22Rv1 (cell line): ENCODE measurements around the gene ESYT2.

Experiments used
- ZFX ChIP-seq: fragments of 450-650 bp; IDR thresholded peaks from 2 replicates; pipeline ENCODE4 v1.6.1; 2017; ENCODE audit warnings: antibody characterized with exemption, borderline replicate concordance
- TF ChIP-seq, protein P1 (sequence below): fragments of 450-650 bp; IDR thresholded peaks from 2 replicates; pipeline ENCODE4 v1.5.1; 2017; ENCODE audit warnings: mild to moderate bottlenecking

DNA sequence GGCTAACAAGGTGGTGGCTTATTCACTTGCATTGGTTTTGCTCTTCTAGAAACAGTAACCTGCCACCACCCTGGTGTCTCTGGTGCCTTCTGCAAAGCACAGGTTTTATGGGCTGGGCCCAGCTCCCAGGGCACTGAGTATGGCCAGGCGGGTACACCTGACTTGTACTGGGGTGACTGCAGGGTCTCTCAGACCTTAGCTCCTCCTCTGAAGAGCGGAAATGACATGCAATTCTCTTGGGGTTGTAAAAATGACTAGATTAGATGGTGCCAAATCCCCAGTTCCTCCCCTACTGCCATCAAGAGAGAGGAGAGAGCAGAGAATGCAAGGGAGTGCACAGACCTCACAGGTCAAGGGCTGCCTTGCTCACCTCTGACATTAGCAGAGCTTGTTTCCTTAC is 14.7 kb downstream of the ESYT2 start:
- TF ChIP-seq, protein P1, sequence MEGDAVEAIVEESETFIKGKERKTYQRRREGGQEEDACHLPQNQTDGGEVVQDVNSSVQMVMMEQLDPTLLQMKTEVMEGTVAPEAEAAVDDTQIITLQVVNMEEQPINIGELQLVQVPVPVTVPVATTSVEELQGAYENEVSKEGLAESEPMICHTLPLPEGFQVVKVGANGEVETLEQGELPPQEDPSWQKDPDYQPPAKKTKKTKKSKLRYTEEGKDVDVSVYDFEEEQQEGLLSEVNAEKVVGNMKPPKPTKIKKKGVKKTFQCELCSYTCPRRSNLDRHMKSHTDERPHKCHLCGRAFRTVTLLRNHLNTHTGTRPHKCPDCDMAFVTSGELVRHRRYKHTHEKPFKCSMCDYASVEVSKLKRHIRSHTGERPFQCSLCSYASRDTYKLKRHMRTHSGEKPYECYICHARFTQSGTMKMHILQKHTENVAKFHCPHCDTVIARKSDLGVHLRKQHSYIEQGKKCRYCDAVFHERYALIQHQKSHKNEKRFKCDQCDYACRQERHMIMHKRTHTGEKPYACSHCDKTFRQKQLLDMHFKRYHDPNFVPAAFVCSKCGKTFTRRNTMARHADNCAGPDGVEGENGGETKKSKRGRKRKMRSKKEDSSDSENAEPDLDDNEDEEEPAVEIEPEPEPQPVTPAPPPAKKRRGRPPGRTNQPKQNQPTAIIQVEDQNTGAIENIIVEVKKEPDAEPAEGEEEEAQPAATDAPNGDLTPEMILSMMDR: no peak
- no peak for TF ChIP-seq ZFX
